Fibroblast of mammary gland (primary cell): ENCODE measurements around the gene VDAC1.

ENCODE experiments used
- DNase-seq: peaks from one replicate; pipeline ENCODE4 v3.0.0-alpha.2; 2010; ENCODE audit warnings: low read depth
- H3K4me3 ChIP-seq: 2 replicates; pipeline ENCODE4 v1.5.1; 2011; ENCODE audit warnings: low read depth, mild to moderate bottlenecking, low read length, moderate library complexity; ENCODE audit not compliant: control insufficient read depth
- TF ChIP-seq, protein P1 (sequence below): conservative IDR thresholded peaks from 2 replicates; pipeline ENCODE4 v1.5.1; 2011; ENCODE audit warnings: low read depth, low read length, inconsistent platforms; ENCODE audit not compliant: control insufficient read depth, insufficient read depth

The VDAC1 gene

DNA sequence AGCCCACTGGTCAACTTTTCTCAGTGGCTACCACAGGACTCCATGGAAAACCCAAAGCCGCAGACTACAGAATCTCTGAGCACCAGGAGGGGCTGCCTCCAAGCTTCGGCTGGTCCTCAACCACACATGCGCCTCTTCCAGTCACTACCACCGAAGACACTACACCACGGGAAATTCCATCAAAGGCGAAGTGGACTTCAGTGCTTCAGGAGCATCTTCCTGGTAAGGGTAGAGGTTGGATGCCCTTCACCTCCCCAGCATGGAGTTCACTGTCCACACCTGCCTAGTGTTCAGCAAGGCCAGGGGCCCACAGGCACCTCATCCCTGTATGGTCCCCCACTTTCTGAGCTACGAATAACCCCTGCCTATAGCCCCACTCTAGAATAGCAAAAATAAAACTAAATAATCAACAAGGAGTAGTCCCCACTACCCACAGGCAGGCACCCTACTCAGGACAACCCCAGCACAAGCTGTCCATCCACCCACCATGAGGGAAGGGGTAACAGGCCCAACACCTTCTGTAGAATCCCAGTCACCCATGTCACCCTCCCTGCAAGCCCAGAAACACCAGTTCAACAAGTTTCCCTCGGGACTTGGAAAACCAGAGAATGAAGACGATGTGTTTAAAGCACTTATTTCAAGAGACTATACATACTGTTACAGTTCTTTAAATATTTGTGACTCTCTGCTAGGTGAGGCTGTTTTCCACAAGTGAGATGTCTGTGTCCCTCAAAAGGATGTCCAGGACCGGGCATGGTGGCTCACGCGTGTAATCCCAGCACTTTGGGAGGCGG, 2.6 kb downstream of the VDAC1 start:
- peak overlapping the region; percentile 1 for H3K4me3 ChIP-seq

DNA sequence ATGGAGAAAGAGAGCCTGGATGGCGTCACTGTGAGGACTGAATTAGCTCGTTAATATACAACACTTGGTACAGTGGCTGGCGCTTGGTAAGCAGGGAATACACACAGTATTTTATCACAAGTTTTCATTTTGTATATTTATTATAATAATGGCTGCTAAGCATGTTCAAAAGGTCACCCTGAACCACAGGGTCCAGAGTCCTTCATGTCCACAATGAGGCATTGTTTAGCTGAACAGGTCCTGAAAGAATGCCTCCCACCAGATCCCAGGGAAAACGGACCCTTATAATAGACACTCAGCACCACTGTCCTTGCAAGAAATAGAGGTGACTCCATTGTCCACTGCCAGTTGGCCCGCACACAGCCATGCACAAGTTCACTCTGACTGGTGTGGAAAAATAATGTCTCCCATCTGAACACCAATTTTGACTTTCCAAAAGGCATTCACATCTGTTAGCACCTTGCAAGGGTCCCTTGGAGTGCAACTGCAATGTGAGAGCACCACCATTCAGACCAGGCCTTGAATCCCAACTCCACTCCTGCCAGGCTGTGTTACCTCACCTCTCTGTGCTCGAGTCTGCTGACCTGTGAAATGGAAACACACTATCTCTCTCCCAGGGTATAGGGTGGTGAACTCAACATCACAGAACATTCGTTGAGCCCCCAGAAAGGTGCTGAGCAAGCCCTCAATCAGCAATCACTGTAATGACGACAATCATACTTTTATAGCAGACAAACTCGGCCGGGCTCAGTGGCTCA, 3.9 kb downstream of the VDAC1 start:
- H3K4me3 ChIP-seq: no peak overlapping the region

More for the DNA sequence above, 2.6 kb downstream of the VDAC1 start:
- no peak for DNase-seq
- TF ChIP-seq, protein P1, sequence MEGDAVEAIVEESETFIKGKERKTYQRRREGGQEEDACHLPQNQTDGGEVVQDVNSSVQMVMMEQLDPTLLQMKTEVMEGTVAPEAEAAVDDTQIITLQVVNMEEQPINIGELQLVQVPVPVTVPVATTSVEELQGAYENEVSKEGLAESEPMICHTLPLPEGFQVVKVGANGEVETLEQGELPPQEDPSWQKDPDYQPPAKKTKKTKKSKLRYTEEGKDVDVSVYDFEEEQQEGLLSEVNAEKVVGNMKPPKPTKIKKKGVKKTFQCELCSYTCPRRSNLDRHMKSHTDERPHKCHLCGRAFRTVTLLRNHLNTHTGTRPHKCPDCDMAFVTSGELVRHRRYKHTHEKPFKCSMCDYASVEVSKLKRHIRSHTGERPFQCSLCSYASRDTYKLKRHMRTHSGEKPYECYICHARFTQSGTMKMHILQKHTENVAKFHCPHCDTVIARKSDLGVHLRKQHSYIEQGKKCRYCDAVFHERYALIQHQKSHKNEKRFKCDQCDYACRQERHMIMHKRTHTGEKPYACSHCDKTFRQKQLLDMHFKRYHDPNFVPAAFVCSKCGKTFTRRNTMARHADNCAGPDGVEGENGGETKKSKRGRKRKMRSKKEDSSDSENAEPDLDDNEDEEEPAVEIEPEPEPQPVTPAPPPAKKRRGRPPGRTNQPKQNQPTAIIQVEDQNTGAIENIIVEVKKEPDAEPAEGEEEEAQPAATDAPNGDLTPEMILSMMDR: no peak

DNA sequence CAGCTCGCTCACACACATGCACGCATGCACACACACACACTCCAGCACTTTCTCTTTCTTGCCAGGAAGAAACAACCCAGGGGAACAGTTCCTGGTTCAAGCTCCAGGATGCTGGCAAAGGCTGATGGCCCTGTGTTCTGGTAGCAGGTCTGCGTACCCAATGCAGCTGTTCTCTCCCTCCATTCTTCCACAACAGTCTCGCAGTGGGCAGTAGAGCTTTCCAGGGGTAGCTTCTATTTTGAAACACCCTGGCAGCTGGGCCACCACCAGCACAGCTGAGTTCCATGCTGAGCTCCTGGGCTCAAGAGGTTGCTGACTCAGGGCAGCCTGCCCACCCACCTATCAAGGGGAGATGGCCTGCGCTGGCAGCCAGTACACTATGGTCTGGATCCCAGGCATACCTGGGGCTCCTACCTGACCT, 4.7 kb downstream of the VDAC1 start:
- DNase-seq: no peak
- TF ChIP-seq, protein P1: no peak
- H3K4me3 ChIP-seq: no peak overlapping the region

More for the DNA sequence above, 3.9 kb downstream of the VDAC1 start:
- TF ChIP-seq, protein P1: no peak
- no peak for DNase-seq

DNA sequence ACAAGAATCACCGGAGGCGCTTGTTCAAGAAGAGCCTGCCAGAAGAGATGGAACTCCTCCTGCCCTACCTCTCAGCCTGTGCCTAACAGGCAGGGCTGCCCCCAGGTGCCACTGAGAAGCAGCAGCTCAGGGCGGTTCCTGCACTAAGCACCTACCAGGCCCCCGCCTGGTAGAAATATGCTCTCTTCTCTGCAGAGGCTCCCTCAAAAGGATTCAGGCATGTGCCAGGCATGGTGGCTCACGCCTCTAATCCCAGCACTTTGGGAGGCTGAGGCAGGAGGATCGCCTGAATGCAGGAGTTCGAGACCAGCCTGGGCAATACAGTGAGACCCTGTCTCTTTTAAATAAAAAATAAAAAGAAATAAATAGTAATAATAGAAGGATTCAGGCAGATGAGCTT, 6.0 kb downstream of the VDAC1 start:
- no peak for DNase-seq
- TF ChIP-seq, protein P1: no peak
- no peak overlapping the region for H3K4me3 ChIP-seq

DNA sequence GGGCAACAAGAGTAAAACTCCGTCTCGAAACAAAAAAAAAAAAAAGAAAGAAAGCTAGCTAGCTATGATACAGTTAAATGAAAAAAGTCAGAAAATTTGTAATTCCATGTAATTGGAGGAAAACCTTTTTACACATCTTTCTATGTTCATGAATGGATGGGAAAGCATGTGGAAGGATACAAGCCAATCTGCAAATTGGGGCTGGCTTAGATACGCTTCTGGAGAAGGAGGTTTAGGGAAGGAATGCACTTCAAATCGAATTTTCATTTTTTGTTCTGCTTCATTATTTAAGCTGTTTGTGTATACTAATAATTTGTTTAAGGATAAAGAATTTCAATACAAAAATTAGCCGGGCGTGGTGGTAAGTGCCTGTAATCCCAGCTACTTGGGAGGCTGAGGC, 6.7 kb downstream of the VDAC1 start:
- DNase-seq: no peak
- no peak overlapping the region for H3K4me3 ChIP-seq
- TF ChIP-seq, protein P1: no peak

DNA sequence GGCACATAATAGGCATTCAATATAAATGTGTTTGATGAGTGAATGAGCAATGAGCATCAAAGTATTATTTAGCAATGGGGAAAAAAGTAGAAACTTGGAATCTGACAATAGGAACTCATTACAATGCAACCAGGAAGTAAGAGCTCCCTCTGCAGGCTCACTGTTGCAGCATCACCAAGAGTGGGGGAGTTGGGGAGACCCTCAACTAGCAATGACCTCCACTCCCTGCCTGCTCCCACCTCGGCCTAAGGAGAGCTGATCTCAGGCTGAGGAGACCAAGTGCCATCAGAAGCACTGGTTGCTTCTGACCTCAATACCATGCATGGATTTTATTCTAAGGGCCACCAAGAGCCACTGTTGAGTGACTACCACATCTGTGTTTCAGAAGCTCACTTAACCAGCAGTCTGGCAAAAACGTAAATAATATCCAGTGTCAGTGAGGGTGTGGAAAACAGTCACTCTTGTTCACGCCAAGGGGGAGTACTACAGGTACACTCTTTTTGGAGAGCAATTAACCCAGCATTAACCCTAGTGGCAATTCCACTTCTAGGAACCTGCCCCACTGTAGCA, 8.0 kb downstream of the VDAC1 start:
- H3K4me3 ChIP-seq: no peak overlapping the region
- TF ChIP-seq, protein P1: peak; percentile 63
- DNase-seq: no peak
